NCI-H2029 (cell line): Measurements from ENCODE around the gene WDR89.
"Not testable (repeated sequence)": the region's sequence is repeated elsewhere in the genome, so short reads cannot be mapped to it uniquely, and the experiment has no call there.

Experiments used
- DNase-seq: peaks from one replicate; lab custom pipeline; 2025; lab: John Stamatoyannopoulos, UW

Gene WDR89

DNA sequence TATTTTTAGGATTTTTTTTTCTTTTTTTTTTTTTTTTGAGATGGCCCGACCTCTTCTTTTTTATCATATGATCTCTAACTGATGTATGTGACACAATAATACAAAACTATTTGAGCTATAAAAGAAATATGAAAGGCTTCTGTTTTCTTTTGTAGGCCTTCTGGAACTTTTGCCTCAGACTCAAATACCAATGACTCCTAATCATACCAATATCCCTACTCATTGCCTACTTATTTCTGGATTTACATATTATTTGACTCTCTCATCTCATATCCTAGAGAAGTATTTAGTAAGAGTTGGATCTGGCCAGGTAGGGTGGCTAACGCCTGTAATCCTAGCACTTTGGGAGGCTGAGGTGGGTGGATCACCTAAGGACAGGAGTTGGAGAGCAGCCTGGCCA, 12.7 kb upstream of the WDR89 start:
- DNase-seq: no peak

GRCh38 chr14:63652406-63652805, 10.7 kb upstream of the WDR89 start:
- DNase-seq: no peak

DNA sequence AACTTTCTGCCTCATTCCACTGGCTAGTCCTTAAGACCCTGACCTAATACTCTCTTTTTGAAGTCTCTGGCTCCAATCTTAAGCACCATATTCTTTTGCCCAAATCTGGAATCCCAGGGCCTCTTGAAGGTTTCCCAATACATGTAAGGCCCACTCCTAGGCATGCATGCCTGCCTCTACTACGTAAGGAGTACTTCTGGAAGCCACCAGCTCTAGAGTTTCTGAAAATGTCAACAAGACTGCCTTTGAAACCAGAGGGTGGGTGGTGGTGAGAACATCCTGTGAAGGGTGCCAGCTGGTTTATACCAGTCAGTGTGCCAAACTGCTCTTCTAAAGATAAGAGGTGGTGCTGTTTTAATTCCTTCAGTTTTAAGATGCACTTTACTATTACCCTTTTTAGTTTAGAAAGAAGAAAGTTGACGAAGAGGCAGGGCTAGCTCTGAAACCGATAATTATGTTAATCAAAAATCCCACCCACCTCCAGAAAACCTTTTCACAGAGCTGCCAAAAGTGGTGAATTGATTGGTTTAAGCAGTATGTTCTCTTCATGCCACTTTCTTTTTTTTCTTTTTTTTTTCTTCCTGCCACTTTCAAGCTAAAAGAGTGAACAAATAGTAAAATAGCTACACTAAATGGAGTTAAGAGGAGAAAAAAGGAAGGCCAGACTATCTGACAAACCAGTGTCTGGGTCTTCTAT, 8.7 kb upstream of the WDR89 start:
- DNase-seq: peak; percentile 13

- no peak for DNase-seq
Measured at GRCh38 chr14:63647696-63648410, 6.2 kb upstream of the WDR89 start.

- no peak for DNase-seq
Measured at GRCh38 chr14:63644741-63645140, 3.1 kb upstream of the WDR89 start.

GRCh38 chr14:63642656-63643382, 1.1 kb upstream of the WDR89 start:
- DNase-seq: no peak

- DNase-seq: peak; percentile 69
Measured at GRCh38 chr14:63642229-63642611, 549 bp upstream of the WDR89 start.

- DNase-seq: no peak
Measured at GRCh38 chr14:63638493-63638892, 3.2 kb downstream of the WDR89 start.

GRCh38 chr14:63636094-63636635, 5.5 kb downstream of the WDR89 start:
- DNase-seq: not testable (repeated sequence)

- no peak for DNase-seq
Measured at GRCh38 chr14:63633801-63634200, 7.9 kb downstream of the WDR89 start.

GRCh38 chr14:63632932-63633514, 8.6 kb downstream of the WDR89 start:
- DNase-seq: no peak

DNA sequence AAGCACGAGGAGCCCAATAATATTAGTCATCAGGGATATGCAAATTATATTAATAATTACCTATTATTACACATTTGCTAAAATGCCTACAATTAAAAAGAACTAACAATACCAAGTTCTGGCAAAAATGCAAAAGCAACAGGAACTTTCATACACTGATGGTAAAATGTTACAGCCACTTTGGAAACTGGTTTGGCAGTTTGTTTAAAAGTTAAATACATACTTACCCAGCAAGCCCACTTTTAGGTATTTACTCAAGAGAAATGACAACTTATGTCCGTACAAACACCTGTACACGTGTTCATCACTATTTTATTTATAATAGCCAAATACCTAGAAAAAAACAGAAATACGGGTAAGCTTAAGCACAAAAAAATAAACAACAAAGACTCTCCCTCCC, 17.0 kb downstream of the WDR89 start:
- no peak for DNase-seq

DNA sequence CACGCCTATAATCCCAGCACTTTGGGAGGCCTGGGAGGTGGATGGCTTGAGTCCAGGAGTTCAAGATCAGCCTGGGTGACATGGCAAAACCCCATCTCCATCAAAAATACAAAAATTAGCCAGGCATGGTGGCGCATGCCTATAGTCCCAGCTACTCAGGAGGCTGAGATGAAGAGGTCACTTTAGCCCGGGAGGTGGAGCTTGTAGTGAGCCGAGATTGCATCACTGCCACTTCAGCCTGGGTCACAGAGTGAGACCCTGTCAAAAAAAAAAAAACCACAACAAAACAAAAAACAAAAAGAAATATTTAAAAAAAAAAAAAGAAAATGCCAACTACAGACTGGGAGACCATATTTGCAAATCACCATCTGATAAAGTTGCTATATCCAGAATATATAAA, 17.5 kb downstream of the WDR89 start:
- DNase-seq: no peak

DNA sequence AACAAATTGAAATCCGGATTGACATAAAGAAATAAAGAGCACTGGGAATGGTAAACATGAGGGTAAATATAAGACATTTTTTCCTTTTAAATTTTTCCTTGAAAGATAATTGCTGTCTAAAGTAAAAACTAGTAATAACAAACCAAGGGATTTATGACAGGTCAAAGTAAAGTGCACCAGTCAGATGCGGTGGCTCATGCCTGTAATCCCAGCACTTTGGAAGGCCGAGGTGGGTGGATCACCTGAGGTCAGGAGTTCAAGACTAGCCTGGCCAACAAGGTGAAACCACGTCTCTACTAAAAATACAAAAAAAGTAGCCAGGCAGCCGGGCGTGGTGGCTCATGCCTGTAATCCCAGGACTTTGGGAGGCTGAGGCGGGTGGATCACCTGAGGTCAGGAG, 19.7 kb downstream of the WDR89 start:
- DNase-seq: not testable (repeated sequence)

GRCh38 chr14:63616015-63616414, 25.7 kb downstream of the WDR89 start:
- DNase-seq: no peak

DNA sequence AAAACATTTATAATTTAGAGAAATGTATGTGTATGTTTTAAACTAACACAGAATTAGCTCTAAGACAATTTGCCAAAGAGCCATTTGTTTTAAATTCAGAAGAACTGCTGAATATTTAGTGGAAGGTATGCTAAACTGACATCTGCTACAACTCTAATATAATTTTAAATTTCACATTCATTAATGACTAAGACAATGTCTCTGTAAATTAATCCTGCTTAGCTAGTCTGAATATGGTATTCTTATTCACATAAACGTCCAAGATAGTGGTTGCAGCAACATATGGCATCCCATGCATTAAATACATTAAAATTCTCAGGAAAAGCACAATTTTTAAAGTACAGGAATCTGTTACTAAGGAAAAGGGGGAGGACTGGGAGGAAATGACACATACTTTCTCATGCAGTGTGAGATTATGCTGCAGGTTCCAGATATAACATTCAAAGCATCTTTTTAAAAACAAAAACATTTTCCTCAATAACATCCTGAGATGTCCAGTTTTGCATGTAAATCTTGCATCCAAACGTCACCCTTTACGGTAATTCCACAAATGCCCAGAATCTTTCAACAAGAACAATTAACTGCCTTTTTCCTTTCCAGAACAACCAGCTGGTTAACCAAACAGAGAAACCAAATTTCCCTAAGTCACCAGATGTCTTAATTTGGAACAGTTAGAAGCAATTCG, 26.9 kb downstream of the WDR89 start:
- no peak for DNase-seq

- DNase-seq: no peak
Measured at GRCh38 chr14:63611078-63611477, 30.6 kb downstream of the WDR89 start.

- no peak for DNase-seq
Measured at GRCh38 chr14:63605041-63605532, 36.6 kb downstream of the WDR89 start.

- no peak for DNase-seq
Measured at GRCh38 chr14:63604626-63605025, 37.0 kb downstream of the WDR89 start.

DNA sequence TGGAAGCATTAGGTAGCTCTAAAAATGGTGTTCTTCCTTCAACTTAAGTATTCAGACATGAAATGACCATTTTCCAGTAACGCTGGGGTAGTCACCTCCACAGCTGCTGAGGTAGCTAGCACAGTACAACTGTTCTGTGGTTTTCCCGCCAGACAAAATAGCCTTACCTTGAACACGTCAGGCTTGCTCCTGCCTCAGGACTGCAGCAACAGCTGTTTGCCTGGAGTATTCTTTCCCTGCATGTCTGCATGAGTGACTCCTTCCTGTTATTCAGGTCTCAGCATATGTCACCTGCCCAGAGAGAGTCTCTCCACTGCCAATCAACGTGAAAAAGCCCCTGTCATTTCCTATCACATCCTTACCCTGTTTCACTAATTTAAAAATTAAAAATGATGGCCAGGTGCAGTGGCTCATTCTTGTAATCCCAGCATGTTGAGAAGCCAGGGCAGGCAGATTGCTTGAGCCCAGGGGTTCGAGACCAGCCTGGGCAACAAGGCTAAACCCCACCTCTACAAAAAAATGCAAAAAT, 37.9 kb downstream of the WDR89 start:
- DNase-seq: peak; percentile 42

DNA sequence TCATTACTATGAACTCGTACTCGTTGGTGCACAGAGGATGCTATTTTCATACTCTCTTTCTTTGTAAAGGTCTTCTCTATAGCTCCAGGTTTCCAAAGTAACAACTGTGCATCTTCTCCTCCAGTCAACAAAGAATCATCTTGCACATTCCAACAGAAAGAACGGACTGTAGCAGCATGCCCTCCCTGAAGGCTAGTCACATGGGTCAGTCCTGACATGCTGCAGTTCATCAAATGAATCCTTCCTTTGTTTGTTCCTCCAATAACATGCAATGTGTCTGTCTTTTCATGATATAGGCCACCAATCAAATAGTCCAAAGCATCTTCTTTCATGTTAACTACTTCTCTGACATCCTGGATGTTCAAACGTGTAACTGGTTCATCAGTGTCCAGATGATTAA, 42.9 kb downstream of the WDR89 start:
- DNase-seq: no peak
